GM18861 (cell line): ENCODE results near the gene GGT5.
"Not testable (repeated sequence)": the region's sequence is repeated elsewhere in the genome, so short reads cannot be mapped to it uniquely, and the experiment has no call there.

ENCODE experiments used
- ATAC-seq: cut with Tn5 transposase; IDR thresholded peaks from one replicate; pipeline ENCODE4 v1.9.1; 2021; ENCODE audit not compliant: unreplicated experiment

The GGT5 gene

DNA sequence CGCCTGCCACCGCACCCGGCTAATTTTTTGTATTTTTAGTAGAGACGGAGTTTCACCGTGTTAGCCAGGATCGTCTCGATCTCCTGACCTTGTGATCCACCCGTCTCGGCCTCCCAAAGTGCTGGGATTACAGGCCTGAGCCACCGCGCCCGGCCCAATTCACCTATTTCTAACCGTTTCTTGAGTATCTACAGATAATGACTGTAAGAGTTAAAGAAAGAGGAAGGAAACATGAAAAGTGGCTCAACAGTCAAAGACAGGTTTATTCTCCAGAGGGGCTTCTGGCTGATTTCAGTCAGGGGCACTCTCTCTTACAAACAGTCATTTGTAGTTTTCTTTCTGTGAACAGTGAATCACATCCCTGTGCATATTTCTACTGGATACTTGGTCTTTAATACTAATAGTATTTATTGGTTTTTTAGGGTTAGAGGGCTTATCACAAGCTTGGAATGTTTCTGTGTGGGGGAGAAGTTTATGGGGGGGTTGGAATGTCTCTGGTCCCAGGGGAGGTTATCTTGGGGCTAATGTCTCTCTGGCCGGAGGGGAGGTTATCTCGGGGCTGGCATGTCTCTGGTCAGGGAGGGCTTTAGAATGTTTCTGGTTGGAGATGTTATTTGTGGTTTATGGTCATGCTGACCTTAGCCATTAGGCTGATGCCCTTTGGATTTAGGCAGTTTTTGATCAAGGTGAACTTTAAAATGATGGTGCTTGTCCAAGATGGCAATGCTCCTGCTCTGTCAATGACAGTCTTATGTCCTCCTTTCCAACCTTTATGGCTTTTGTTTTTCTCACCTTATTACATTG lies 38.2 kb downstream of the GGT5 start:
- ATAC-seq: not testable (repeated sequence)

DNA sequence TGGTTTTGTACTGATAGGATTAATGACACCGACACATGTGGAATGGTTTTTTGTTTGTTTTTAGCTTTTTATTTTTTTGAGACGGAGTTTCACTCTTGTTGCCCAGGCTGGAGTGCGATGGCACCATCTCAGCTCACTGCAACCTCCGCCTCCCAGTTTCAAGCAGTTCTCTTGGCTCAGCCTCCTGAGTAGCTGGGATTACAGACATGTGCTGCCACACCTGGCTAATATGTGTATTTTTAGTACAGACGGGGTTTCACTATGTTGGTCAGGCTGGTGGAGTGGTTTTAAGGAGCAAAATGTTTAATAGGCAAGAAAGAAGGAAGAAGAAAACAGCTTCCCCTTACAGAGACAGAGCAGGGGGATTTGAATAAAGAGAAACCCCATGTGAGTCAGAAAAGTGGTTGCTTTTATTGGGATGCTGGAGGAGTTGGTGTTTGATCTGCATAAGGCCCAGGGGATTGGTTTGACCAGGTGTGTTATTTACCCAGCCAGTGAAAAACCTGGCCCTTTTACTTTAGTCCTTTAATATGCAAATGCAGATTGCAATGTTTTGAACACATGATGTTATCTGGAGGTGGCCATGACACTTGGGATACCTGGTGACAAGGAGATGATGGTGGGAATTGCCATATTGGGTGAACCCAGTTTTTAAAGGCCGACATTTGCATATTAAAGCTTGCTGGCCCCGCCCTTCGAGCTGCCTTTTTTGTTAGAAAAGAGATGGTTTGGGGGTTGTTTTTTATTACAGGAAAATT lies 39.3 kb downstream of the GGT5 start:
- ATAC-seq: no peak

DNA sequence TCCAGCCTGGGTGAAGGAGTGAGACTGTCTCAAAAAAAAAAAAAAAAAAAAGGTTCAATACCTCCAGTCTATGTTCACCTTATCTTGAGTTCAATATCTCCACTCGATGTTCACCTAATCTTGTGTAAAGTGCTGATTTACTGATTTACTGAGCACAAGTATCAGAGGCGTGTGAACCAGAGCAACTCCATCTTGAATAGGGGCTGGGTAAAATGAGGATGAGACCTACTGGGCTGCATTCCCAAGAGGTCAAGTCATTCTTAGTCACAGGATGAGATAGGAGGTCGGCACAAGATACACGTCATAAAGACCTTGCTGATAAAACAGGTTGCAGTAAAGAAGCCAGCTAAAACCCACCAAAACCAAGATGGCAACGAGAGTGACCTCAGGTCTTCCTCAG lies 41.0 kb downstream of the GGT5 start:
- ATAC-seq: not testable (repeated sequence)

DNA sequence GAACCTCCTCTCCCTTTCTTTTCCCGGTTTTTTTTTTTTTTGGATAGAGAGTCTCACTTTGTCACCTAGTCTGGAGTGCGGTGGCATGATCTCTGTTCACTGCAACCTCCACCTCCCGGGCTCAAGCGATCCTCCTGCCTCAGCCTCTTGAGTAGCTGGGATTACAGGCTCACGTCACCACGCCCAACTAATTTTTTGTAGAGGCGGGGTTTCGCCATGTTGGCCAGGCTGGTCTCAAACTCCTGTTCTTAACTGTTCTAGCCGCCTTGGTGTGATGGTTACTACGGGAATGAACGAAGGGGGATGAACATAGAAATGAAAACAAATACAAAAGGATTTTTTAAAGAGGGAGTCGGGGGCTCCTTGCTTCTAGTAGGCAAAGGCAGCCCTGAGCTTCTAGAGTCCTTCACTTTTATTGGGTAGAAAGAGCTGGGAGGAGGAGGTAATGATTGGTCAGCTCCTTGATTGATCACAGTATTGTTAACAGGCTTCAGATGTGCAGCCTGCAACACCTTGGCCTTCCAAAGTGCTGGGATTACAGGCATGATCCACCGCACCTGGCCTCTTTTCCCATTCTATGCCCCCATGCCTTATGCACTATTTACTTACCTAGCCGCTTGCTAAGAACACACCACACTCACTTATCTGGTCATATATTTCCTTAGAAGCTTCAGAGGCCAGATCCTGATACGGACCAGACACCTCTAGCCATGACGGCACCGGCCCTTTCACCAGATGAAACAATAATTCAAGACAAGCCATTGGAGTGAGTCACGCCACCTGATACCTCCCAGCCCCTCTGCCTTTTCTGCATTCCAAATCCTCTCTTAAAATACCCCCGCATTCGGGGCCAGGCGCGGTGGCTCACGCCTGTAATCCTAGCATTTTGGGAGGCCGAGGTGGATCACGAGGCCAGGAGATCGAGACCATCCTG lies 42.9 kb downstream of the GGT5 start:
- no peak for ATAC-seq

DNA sequence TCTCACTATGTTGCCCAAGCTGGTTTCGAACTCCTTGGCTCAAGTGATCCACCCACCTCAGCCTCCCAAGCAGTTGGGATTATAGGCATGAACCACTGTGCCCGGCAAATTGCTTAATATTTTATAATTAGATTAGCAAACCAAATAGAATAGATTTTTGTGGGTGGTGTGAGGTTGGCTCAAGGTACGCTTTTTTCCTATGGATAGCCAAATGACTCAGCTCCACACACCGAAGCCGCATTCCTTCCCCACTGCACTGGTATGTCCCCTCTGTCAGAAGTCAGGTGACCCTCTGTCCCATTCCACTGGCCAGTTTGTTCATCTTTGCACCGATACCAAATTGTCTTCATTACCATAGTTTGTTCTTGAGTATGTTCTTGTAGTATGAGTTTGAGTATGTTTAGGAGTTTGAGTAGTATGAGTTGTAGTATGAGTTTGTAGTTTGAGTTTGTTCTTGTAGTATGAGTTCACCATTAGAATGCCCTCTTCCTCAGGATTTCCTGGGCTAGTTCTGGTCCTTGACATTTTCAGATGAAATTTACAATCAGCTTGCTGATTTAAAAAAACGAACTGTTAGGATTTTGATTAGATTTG lies 44.2 kb downstream of the GGT5 start:
- no peak for ATAC-seq

DNA sequence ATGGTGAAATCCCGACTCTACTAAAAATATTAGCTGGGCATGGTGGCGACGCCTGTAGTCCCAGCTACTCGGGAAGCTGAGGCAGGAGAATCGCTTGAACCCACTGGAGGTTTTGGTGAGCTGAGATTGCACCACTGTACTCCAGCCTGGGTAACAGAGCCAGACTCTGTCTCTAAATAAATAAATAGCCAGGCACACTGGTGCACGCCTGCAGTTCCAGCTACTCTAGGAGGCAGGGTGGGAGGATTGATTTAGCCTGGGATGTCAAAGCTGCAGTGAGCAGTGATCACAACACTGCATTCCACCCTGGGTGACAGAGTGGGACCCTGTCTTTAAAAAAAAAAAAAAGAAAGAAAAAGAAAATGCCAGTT lies 46.2 kb downstream of the GGT5 start:
- no peak for ATAC-seq

DNA sequence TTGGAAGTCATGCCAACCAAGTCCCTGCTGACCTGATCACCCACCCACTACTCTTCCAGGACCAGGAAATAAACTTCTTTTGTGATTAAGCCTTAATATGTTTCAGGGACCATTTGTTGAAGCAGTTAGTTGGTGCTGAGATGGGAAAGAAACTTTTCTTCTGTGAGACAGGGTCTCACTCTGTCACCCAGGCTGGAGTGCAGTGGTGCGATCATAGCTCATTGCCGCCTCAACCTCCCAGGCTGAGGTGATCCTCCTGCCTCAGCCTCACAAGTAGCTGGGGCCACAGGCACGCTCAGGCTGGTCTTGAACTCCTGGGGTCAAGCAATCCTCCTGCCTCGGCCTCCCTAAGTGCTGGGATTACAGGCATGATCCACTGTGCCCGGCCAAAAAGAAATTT lies 53.0 kb downstream of the GGT5 start:
- ATAC-seq: no peak

DNA sequence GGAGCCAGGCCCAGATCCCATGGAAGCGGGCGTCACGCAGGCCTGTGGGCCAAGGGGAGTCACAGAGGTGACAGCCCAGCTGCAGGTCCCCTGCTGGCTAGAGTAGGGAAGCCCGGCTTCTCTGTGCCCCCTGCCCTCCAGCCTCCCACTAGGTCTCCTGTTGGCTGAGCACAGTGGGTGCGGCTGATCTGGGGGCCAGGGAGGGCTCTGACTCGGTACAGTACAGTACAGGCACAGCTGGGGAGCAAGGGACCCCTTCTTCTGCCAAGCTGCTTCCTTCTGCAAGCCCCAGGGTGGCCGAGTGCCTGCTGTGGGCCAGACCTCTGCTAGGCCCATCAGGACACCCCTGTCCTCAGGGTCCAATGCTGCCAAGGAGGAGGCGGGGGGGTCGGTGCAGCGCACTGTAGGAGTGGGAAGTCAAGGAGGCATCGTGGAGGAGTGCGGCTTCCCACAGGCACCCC lies 53.5 kb downstream of the GGT5 start:
- ATAC-seq: no peak

DNA sequence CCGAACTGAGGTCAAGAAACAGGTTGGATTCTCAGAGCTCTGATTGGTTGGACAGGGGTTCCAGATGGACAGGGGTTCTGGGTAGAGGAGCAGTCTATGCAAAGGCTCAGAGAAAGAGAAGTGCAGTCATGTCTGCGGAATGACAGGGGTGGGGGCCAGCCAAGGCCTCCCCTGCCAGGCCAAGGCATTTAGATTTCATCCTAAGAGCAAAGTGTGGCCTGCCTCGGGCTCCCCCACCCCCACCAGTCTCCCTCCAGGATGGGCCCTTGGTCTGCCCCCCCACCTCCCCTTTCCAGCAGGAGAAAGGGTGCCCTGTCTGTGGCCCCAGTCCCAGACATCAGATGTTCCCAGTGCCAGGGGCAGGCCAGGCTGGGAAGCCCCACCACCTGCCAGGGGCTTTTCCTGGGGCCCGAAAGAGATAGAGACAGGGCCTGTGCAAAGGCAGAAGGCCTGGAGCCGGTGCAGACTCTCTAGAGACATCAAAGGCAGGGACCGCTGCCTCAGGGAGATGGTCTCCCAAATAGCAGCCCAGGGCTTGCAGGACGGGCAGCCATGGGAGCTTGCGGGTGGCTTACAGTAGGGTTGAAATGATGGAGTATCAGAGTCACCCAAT lies 54.2 kb downstream of the GGT5 start:
- no peak for ATAC-seq

DNA sequence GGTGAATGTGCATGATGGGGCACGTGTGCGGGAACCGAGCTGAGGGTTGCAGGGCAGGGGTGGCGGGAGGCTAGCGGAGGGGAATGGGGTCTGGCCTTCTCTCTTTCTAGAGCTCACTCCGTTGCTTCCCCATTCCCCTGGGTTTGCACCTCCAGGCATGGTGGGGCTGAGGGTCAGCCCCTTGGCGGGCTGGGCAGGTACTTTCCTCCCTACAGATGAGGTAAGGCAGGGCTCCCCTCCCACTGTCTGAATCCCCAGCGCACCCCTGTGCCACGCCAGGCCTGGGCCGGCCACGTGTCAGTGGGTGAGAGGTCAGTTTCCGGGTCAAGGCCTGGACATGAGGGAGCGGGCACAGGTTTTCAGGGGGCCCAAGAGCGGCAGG lies 54.7 kb downstream of the GGT5 start:
- no peak for ATAC-seq

DNA sequence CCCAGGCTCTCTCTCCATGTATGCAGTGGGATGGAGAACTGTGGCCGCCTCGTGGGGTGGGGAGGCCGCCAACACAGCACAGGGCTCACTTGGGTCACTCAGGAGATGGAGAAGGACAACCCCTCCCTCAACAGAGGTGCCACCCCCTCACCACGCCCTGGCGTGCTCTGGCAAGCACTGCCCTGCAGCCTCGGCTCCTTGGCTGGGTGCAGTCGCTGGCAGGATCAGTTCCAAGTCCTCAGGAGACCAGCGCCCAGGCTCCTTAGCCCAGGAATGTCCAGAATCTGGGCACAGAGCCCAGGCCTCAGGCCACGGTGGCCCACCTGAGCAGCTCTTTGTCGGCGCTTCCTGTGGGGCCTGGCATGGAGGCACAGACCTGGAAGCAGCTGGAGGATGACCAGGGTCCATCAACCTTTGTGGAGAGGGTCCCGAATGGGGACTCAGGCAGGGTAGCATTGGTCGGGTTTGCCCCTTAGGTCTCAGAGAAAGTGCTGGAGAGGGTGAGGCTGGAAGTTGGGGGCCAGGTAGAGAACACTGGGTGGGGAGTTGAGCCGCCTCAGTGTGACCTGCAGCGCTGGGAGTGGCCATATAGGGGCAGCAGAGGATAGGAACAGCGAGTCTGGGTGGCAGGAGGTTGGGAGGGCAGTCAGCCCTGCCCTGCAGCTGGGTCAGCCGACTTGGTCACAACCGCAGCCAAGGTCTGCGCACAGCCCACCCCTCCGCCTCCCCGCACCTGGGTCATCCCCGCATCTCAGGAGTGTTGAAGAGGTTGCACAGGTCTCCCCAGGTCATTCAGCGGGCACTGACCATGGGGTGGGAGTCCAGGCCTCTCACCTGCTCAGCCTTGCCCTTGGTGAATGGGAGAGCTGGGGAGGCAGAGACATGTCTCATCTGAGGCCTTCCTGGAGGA lies 55.4 kb downstream of the GGT5 start:
- no peak for ATAC-seq

DNA sequence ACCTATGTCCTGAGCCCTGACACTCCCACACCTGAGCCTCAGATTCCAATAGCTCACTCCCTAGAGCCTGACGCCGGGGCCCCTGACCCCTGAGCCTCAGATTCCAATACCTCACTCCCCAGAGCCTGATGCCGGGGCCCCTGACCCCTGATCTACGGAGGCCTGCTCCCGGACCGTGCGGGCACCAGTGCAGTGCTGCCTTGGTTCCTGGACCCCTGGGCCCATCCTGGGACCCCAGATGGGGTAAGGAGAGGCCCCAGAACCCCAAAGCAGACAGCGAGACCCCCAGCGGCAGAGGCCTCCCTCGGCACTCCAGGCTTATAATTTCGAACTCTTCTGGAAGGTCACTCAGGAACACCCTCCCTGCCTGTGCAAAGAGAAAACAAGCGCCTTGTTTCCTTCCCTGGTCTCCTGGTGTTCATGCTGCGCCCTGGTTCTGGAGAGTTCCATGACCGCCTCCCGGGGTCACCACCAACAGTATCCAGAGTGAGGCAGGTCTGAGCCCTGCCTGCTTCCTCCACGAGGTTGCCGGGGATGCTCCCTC lies 56.1 kb downstream of the GGT5 start:
- ATAC-seq: no peak

DNA sequence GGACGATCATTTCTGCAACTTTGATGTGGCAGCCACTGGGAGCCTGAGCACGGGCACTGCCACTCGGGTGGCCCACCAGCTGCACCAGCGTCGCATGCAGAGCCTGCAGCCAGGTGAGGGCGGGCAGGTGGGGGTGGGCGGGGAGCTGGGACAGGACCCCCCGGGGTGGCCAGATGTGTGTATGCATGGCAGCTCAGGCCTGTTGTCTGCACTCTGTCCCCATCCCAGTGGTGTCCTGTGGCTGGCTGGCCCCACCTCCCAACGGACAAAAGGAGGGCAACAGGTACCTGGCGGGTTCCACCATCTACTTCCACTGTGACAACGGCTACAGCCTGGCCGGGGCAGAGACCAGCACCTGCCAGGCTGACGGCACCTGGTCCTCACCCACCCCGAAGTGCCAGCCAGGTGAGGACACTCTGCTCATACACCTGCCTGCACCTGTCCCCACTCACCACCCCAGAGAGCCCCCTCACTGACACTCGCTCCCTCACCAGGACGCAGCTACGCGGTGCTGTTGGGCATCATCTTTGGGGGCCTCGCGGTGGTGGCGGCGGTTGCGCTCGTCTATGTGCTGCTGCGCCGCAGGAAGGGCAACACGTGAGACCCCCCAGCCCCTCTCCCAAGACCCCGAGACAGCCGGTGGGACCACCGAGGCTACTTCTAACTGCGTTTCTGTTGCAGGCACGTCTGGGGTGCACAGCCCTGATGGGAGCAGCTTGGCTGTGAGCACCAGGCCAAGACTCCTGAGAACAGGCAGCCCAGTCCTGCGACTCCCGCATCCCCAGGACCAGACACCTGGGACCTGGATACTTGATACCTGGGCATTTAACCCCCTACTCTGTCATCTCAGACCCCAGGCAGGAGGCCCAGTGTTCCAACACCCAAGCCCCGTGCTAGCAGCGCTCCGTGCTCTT lies 56.9 kb downstream of the GGT5 start:
- ATAC-seq: no peak

DNA sequence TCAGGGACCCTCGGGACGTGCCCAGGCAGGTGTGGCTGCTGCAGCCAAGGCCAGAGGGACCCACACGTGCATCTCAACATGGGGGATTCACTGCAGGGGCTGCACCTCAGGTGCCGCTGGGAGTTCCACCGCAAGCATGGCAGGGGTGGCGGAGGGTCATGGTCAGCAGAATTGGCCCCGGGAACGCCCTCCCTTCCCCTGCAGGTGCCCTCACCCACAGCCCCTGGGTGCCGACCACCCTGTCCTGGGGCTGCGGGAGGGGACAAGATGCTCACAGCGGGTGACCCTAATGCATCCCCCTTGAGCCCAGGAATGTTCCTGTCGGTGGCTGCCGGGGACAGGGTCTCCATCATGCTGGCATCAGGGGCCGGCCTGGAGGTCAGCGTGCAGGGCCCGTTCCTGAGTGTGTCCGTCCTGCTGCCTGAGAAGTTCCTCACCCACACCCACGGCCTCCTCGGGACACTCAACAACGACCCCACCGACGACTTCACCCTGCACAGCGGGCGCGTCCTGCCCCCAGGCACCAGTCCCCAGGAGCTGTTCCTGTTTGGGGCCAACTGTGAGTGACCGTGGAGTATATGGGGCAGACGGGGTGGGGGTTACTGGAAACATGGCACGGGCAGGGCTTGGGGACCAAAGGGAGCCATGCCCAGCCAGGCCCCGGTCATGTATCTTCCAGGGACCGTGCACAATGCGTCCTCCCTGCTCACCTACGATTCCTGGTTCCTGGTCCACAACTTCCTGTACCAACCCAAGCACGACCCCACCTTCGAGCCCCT lies 57.8 kb downstream of the GGT5 start:
- no peak for ATAC-seq

DNA sequence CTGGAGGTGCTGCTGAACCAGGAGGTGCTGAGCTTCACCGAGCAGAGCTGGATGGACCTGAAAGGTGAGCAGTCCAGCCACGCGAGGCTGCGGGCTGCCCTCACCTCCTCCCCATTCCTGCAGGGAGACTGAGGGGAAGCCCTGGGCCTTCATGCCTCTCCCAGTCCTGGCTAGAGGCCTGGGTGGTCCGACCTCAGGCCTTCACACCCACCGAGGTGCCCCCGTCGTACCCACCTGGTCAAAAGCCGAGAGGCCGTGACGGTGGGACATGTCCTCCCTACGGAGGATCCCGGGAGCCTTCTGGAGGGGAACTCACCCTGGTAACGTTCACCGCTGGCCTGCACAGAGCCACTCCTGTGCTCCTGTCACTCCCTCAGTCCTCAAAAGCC lies 58.5 kb downstream of the GGT5 start:
- ATAC-seq: no peak

DNA sequence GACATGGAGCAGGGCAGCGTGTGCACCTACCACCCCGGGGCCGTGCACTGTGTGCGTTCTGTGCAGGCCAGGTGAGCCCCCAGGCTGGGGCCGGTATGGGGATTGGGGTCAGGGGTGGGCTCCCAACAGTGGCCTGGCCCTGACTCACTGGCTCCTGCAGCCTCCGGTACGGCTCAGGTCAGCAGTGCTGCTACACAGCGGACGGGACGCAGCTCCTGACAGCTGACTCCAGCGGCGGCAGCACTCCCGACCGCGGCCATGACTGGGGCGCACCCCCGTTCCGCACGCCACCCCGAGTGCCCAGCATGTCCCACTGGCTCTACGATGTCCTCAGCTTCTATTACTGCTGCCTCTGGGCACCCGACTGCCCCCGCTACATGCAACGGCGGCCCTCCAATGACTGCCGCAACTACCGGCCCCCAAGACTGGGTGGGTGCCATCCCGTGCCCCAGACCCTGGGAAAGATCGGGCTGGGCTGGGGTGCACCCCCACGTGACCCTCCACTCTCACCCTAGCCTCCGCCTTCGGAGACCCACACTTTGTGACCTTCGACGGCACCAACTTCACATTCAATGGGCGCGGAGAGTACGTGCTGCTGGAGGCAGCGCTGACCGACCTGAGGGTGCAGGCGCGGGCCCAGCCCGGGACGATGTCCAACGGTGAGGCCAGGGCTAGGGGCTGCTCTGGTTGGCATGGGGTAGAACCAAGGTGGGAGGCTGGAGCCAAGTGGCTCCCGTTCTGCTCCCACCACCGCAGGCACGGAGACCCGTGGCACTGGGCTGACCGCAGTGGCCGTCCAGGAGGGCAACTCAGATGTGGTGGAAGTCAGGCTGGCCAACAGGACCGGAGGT lies 59.2 kb downstream of the GGT5 start:
- ATAC-seq: no peak
